Measurements from ENCODE around the gene ZNF688.
"Not testable (repeated sequence)": the region's sequence is repeated elsewhere in the genome, so short reads cannot be mapped to it uniquely, and the experiment has no call there.

Gene ZNF688

GRCh38 chr16:30543067-30543466 lies 28.4 kb downstream of the ZNF688 start:
- no peak for DNase-seq (ENCODE audit: low spot score)
- ChIA-PET CTCF (interaction anchor here (0.7 kb wide), 1 partner anchor 113 kb away, joined by 4 read pairs; the partner anchor contains the start of gene DCTPP1), POLR2A (ENCODE audit: low non-redundant PET) (no interaction called here)
- H3K27ac ChIP-seq = no peak overlapping the region
- TF ChIP-seq, protein P1, sequence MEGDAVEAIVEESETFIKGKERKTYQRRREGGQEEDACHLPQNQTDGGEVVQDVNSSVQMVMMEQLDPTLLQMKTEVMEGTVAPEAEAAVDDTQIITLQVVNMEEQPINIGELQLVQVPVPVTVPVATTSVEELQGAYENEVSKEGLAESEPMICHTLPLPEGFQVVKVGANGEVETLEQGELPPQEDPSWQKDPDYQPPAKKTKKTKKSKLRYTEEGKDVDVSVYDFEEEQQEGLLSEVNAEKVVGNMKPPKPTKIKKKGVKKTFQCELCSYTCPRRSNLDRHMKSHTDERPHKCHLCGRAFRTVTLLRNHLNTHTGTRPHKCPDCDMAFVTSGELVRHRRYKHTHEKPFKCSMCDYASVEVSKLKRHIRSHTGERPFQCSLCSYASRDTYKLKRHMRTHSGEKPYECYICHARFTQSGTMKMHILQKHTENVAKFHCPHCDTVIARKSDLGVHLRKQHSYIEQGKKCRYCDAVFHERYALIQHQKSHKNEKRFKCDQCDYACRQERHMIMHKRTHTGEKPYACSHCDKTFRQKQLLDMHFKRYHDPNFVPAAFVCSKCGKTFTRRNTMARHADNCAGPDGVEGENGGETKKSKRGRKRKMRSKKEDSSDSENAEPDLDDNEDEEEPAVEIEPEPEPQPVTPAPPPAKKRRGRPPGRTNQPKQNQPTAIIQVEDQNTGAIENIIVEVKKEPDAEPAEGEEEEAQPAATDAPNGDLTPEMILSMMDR (conservative IDR thresholded peaks at IDR 0.05; ENCODE audit: low read depth) = no peak

DNA sequence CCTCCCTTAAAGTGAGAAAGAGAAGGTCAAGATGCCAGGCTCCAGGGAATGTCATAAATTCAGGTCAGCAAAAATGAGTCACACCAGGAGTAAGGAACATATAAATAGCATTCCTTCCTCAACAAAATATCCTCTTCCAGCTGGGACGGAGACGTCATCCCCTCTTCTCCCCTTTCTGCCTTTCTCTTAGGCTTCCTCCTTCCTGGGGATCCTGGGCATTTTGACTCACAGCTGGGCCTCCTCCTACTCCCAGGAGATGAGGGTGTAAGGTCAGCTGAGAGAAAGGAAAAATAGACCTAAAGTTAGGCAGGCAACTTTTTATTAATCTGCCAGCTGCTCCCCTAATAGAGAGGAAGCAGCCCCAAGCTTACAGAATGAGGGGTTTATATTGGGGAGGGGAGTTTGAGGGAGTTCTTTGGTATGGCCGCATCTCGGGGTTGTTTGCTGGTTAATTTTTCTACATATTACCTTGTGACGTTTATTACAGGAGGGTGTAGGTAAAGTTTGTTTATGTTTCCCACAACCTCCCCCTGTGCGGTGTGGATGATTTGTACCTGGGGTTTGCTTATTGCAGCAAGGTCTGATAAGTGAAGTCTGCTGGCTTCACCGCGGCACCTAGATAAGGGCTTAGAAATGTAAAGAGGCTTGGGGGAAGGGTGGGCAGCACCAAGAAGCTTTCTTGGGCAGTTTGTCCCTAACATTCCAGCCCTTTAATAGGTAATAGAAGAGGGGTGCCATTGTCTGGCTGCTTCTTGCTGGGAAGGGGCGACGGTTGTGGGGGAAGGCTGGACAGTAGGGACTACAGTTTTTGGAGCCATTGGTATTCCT lies 29.8 kb downstream of the ZNF688 start:
- TF ChIP-seq, protein P1 (conservative IDR thresholded peaks at IDR 0.05; ENCODE audit: low read depth) = no peak
- H3K27ac ChIP-seq = no peak overlapping the region
- DNase-seq (ENCODE audit: low spot score) = no peak
- POLR2A ChIA-PET (ENCODE audit: low non-redundant PET) = no interaction called here
- CTCF ChIA-PET = interaction anchor here (0.6 kb wide), 1 partner anchor 97 kb away, joined by 3 read pairs; no protein-coding TSS in a partner anchor

DNA sequence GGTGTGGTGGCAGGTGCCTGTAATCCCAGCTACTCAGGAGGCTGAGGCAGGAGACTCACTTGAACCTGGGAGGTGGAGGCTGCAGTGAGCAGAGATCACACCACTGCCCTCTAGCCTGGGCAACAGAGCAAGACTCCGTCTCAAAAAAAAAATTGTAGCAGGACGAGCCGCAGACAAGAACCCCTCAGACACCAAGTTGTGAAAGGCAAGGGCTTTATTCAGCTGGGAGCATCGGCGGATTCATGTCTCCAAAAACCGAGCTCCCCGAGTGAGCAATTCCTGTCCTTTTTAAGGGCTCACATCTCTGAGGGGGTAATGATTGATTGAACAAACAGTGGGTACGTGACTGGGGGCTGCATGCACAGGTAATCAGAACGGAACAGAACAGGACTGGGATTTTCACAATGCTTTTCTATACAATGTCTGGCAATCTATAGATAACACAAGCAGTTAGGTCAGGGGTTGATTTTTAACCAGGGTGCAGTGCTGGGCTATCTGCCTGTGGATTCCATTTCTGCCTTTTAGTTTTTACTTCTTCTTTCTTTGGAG lies 30.5 kb downstream of the ZNF688 start:
- H3K27ac ChIP-seq; DNase-seq (ENCODE audit: low spot score); CTCF ChIA-PET; POLR2A ChIA-PET (ENCODE audit: low non-redundant PET): not testable (repeated sequence)

GRCh38 chr16:30539986-30540526 lies 31.5 kb downstream of the ZNF688 start:
- CTCF ChIA-PET = not testable (repeated sequence)
- H3K27ac ChIP-seq = peak overlapping the region; percentile 34

GRCh38 chr16:30539000-30539964 lies 32.2 kb downstream of the ZNF688 start:
- TF ChIP-seq, protein P1 (conservative IDR thresholded peaks at IDR 0.05; ENCODE audit: low read depth) = no peak
- H3K27ac ChIP-seq = peak overlapping the region; percentile 34
- no peak for DNase-seq (ENCODE audit: low spot score)
- ChIA-PET POLR2A (ENCODE audit: low non-redundant PET) (interaction anchor here (0.6 kb wide), 1 partner anchor 107 kb away, joined by 7 read pairs; no protein-coding TSS in a partner anchor), CTCF (interaction anchor here (0.5 kb wide), 1 partner anchor 75 kb away, joined by 6 read pairs; no protein-coding TSS in a partner anchor)

More at GRCh38 chr16:30539986-30540526, 31.5 kb downstream of the ZNF688 start:
- POLR2A ChIA-PET (ENCODE audit: low non-redundant PET) = interaction anchor here (0.6 kb wide), 1 partner anchor 108 kb away, joined by 7 read pairs; no protein-coding TSS in a partner anchor
- DNase-seq (ENCODE audit: low spot score) = not testable (repeated sequence)

DNA sequence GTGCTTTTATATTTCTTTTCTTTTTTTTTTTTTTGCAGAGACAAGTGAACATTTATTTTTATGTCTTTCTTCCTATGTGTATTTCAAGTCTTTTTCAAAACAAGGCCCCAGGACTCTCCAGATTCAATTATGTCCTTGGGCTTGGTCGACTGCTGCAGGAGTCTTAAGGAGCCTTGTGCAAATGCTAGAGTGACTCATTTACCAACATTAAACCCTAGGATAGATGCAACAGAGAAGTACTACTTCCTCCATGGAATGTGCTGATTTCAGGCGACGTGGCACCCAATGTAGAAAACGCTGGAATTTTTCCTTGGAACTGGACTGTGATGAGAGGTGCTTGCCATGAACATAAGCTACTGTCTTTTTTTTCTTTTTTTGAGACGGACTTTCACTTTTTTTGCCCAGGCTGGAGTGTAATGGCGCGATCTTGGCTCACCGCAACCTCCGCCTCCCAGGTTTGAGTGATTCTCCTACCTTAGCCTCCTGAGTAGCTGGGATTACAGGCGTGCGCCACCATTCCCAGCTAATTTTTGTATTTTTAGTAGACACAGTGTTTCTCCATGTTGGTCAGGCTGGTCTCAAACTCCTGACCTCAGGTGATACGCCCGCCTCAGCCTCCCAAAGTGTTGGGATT lies 35.0 kb downstream of the ZNF688 start:
- peak overlapping the region; percentile 30; the same call in 1 of the 2 replicates for H3K27ac ChIP-seq

GRCh38 chr16:30535777-30536190 lies 35.7 kb downstream of the ZNF688 start:
- TF ChIP-seq, protein P1 (conservative IDR thresholded peaks at IDR 0.05; ENCODE audit: low read depth) = peak; percentile 81
- peak; percentile 74 for DNase-seq (ENCODE audit: low spot score)
- CTCF ChIA-PET = interaction anchor here (0.5 to 2.0 kb wide), 16 partner anchors 8 to 436 kb away, joined by 3 to 30 read pairs (median 4); partner anchors contain the start of genes DCTPP1, PRR14, ZNF688 and ZNF764
- peak overlapping the region; percentile 89 for H3K27ac ChIP-seq
- POLR2A ChIA-PET (ENCODE audit: low non-redundant PET) = interaction anchor here (0.8 to 1.3 kb wide), 4 partner anchors 9 to 90 kb away, joined by 4 to 7 read pairs (median 4); partner anchors contain the start of genes SEPHS2 and ZNF764

More for the DNA sequence above, 35.0 kb downstream of the ZNF688 start:
- ChIA-PET CTCF (interaction anchor here (0.6 to 2.0 kb wide), 8 partner anchors 9 to 122 kb away, joined by 3 to 30 read pairs (median 4); partner anchors contain the start of genes DCTPP1 and PRR14), POLR2A (ENCODE audit: low non-redundant PET) (interaction anchor here (1.3 kb wide), 1 partner anchor 21 kb away, joined by 7 read pairs; the partner anchor contains the start of gene ZNF764)
- DNase-seq (ENCODE audit: low spot score) = not testable (repeated sequence)

All from RWPE1 (cell line).